Activated CD4-positive, alpha-beta T cell treated with anti-CD3 and anti-CD28 coated beads, Interleukin-2, amount 50 U/mL, for 1 hour (primary cell): ENCODE results near the gene PDHX.
"Not testable (repeated sequence)": the region's sequence is repeated elsewhere in the genome, so short reads cannot be mapped to it uniquely, and the experiment has no call there.

ENCODE experiments used
- DNase-seq: peaks from one replicate; pipeline ENCODE4 v3.0.0-alpha.2; 2020

PDHX gene

GRCh38 chr11:34996958-34997357 is 80.5 kb downstream of the PDHX start:
- no peak for DNase-seq

- DNase-seq: no peak
Measured at GRCh38 chr11:34997952-34998528, 81.6 kb downstream of the PDHX start.

- no peak for DNase-seq
Measured at GRCh38 chr11:34999453-34999852, 83.0 kb downstream of the PDHX start.

GRCh38 chr11:35003186-35003585 is 86.8 kb downstream of the PDHX start:
- DNase-seq: no peak

GRCh38 chr11:35003658-35004057 is 87.2 kb downstream of the PDHX start:
- DNase-seq: no peak

DNA sequence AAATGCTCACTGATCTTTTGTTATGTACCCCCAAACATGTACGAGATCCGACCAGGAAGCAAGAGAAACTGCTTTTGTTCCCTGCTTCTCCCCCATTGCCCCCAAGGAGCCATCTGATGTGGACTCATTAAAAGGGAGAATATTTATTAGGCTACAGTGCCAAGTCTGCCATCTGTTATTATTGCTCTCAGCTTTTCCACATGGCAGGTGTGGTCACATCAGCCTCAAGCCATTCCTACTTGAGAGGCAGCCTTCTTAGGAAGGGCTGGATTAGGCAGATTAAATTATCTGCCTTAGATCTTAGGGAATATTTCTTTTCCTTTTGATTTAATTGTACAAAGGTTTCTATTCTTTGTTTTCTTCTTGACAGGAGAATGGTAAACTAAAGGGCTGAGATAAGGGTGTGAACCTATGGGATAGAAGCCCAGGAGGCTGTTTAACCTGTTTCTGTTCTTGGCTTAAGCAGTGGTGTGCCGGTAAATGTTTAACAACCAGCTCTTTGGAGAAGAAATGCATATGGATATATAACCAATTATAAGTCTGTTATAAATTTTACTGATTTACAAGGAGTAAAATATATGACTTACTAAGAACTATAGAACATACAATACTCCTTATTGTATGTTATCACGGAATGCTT is 88.8 kb downstream of the PDHX start:
- no peak for DNase-seq

DNA sequence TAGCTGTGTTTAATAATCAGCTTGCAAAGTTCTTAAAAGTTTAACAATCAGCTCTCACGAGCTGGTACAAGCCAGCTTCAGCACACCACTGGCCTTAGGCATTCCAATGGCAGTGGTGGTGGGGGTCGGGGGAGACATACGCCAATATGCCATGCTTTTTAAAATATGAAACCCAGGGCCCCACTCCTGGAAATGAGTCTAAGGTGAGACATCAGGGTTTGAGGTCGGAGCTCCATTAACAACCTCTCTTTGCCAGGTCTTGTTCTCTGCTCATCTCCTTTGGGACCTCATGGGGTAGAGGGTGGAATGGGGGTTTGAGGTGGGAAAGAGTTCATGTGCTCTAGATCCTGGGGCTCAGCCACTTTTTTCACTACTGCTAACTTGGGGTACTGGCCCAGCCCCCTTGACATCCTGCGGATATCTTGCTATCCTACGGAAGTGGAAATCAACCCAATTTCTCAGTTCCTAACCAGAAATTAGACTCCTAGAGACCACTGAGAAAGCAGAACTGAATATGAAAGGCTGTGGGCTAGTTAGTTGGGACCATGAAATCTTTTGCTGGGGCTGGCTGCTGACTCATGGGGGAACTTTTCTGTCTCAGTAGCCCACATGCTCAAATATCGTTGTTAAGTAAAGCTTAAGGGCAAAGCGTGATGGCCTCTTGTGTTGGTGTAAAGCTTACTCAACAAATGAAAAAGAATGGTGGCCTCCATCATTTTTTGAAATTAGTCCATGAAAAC is 90.1 kb downstream of the PDHX start:
- DNase-seq: no peak

DNA sequence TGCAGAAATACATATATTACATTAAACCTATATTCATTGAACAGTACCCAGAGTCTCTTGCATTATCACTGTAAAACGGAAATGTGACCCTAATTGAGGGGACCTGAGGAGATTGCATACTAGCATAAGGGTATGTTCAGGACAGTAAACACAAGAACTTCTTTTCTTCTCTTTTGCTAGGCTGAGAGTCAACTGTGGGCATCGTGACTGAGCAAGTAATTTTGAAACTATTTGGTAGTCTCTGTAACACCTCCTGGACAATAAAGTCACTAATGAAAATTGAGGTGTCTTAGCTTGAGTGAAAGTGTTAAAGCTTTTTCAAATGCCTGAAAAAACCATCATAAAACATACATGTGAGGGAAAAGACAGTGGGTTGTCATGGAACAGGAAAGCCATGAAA is 90.9 kb downstream of the PDHX start:
- DNase-seq: no peak

GRCh38 chr11:35009191-35009943 is 92.9 kb downstream of the PDHX start:
- DNase-seq: no peak

DNA sequence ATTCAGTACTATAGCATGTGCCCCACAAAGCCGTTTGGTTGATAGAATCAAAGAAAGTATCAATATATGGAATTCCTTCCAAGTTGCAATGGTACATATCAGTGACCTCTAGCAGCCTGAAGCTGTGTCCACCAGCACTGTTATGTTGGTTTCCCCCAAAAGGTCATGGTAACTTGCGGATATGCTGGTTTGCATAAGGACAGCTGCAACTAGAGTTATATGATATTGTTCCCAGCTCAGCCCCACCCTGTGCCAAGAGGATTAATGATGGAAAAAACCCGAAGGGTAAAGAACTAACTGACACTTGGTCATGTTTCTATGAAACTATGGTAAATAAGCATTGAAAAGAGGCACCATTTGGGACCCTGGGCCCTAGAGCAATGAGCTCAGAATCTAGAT is 93.5 kb downstream of the PDHX start:
- DNase-seq: no peak

DNA sequence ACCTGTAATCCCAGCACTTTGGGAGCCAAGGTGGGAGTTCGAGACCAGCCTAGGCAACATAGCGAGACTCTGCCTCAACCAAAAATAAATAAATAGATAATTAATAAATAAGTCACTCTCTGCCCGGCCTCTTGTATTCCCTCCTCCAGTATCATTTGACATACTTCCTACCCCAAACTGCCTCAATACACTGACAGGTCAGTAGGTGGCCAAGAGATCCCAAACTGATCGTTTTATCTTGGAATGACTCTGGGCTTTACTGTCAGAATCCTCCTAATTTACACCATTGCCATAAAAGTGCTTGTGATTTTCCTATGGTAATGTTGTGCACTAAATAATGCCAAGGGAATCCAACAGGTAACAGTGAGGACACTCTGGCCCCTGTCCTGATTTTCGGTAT is 94.2 kb downstream of the PDHX start:
- DNase-seq: no peak

- DNase-seq: no peak
Measured at GRCh38 chr11:35011389-35011788, 95.0 kb downstream of the PDHX start.

DNA sequence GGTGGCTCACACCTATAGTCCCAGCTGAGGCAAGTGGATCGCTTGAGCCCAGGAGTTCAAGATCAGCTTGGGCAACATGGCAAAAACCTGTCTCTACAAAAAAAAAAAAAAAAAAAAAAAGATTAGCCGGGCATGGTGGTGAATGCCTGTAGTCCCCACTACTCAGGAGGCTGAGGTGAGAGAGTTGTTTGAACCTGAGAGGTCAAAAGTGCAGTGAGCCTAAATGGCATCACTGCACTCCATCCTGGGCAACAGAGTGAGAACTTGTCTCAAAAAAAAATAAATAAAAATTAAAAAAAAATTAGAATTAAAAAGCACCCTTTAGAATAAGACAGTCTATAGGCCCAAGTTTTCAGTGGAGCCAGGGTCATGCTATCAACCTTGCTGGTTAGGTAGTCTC is 95.5 kb downstream of the PDHX start:
- DNase-seq: no peak

- DNase-seq: no peak
Measured at GRCh38 chr11:35012467-35013191, 96.2 kb downstream of the PDHX start.

DNA sequence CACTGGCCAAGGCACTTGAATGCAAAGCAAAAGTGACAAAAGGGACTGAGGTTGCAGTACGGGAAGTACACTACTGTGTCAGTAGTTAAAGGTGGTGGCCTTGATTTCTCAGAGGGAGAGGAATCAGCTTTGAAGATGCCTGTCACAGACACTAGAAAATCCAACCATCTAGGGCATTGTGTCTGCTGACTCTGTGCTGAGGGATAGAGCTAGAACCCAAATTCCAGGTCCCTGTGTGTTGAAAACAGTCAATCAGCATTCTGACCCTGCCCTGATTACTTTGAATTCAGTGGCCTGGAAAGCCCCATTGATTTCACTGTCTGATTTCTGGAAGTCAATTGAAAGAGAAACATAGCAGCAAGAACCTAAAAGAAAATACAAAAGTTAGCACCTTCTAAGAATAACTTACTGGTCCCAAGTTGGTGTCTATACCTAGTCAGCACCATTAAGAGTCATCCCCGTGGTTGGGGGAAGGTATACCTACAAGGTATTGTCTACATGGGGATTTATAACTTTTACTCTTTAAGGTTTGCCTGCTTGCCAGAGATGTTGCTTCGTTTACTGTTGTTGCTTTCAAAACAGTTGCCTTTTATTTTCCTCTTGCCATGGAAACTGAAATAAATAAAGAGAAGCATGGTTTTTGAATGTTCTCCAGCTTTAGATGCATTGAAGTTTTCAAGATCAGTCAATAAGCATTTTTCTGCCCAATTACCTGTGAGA is 97.3 kb downstream of the PDHX start:
- peak; percentile 32 for DNase-seq

DNA sequence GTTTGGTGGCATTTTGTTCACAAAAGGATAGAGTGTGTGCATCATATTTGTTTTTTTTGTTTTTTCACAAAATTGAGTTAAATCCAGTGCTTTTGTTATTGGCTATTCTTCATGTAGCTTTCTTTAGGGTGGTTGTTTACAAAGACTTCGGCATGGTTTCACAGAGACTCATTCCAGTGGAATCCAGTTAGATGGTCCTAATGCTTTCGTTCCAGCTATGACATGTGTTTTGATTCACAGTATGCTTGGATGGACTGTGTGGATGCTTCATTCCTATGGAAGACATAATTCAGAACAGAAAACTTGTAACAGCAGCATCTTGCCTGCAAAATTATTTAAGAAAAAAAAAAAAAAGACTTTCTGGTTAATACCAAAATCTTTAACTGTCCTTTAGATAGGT is 97.9 kb downstream of the PDHX start:
- DNase-seq: no peak

DNA sequence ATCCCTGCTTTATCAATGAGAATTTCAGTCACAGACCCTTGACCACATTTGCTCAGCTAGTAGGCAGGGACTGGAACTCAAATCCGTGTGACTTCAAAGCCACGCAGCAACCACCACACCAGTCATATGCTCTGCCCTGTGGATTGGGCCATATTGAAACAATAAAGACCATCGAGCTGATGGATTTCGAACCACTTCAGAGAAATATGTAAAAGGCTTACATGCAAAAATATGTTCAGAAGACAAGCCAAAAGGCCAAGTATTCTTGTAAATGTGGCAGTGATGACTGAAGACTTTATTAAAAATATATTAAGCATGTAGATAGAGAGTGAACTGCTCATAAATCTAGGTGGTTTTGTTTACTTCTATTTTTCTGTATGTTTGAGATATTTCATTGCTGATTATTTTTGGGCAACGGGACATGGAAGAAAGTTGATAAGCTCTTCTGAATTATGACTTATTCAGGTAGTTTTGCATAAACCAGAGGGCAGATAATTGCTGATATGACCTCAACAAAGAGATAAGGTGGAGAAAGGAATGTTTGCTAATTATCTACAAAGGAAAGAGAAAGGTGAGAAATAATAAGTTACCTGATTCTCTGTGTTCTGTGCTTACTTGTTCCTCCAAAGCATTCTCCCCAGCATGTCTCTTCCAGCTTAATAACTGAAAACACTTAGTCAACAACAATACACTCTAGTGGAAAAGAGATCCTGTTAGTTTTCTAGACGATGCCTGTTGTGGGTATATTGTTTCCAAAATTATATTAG is 99.4 kb downstream of the PDHX start:
- no peak for DNase-seq

- DNase-seq: no peak
Measured at GRCh38 chr11:35016916-35017315, 100.5 kb downstream of the PDHX start.

- DNase-seq: no peak
Measured at GRCh38 chr11:35017528-35018342, 101.3 kb downstream of the PDHX start.

- DNase-seq: no peak
Measured at GRCh38 chr11:35021589-35021988, 105.2 kb downstream of the PDHX start.

- not testable (repeated sequence) for DNase-seq
Measured at GRCh38 chr11:35023940-35024339, 107.5 kb downstream of the PDHX start.
